Parathyroid adenoma (tissue), 2 donors: ENCODE data around the gene PNMA6F.
"Not testable (repeated sequence)": the region's sequence is repeated elsewhere in the genome, so short reads cannot be mapped to it uniquely, and the experiment has no call there.

Experiments
- H2AFZ ChIP-seq: fragments of 300-600 bp; sonication (generic); one replicate; pipeline ENCODE4 v1.7.0; 2017; ENCODE audit warnings: antibody characterized with exemption, mild to moderate bottlenecking
- H3K27ac ChIP-seq: fragments of 300-600 bp; sonication (generic); one replicate; pipeline ENCODE4 v1.7.0; 2017
- H3K27me3 ChIP-seq: fragments of 300-600 bp; sonication (generic); one replicate; pipeline ENCODE4 v1.7.0; 2017; ENCODE audit warnings: low read length; ENCODE audit not compliant: control insufficient read depth, insufficient read depth
- H3K36me3 ChIP-seq: fragments of 300-600 bp; sonication (generic); one replicate; pipeline ENCODE4 v1.7.0; 2017; ENCODE audit warnings: low read length; ENCODE audit not compliant: control insufficient read depth, insufficient read depth
- H3K4me1 ChIP-seq: fragments of 300-600 bp; sonication (generic); one replicate; pipeline ENCODE4 v1.7.0; 2017; ENCODE audit warnings: control low read depth
- H3K4me2 ChIP-seq: fragments of 300-600 bp; sonication (generic); one replicate; pipeline ENCODE4 v1.7.0; 2017; ENCODE audit warnings: low read length
- H3K4me3 ChIP-seq: fragments of 300-600 bp; sonication (generic); one replicate; pipeline ENCODE4 v1.7.0; 2017; ENCODE audit warnings: low read depth, low read length
- H3K79me2 ChIP-seq: fragments of 300-600 bp; sonication (generic); one replicate; pipeline ENCODE4 v1.7.0; 2017; ENCODE audit warnings: control low read depth
- H3K9ac ChIP-seq: fragments of 300-600 bp; sonication (generic); one replicate; pipeline ENCODE4 v1.7.0; 2017; ENCODE audit warnings: mild to moderate bottlenecking
- H3K9me3 ChIP-seq: fragments of 300-600 bp; sonication (generic); one replicate; pipeline ENCODE4 v1.7.0; 2017; ENCODE audit warnings: low read length; ENCODE audit not compliant: control insufficient read depth
- donor health status: primary hyperparathyroidism.

PNMA6F gene

DNA sequence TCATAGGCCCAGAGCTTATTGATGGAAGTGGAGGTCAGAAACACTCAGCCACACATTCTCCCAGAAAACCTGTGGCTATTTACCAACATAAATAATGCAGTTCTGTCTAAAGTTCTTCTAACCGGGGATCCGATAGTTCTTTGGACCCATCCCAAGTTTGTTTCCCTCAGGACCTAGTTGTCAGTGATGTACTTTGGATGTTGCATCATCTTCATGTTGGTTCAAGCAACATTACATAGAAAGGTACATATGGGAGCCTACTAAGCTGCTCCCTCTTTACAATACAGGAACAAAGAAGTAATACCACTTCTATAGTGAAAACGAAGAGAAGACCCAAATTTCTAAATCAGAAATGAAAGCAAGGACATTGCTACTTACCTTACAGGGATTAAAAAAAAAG lies 39.8 kb downstream of the PNMA6F start:
- not testable (repeated sequence) for H3K9me3 ChIP-seq, H3K9ac ChIP-seq, H3K27ac ChIP-seq, H3K79me2 ChIP-seq, H3K36me3 ChIP-seq, H3K4me2 ChIP-seq, H3K4me3 ChIP-seq, H3K27me3 ChIP-seq, H2AFZ ChIP-seq, H3K4me1 ChIP-seq

- H3K9me3 ChIP-seq, H2AFZ ChIP-seq, H3K79me2 ChIP-seq, H3K9ac ChIP-seq, H3K27me3 ChIP-seq, H3K4me3 ChIP-seq, H3K27ac ChIP-seq, H3K36me3 ChIP-seq, H3K4me2 ChIP-seq, H3K4me1 ChIP-seq: not testable (repeated sequence)
These were observed 42.3 kb downstream of the PNMA6F start for GRCh38 chrX:153279304-153279703.

GRCh38 chrX:153276049-153276448 lies 45.5 kb downstream of the PNMA6F start:
- not testable (repeated sequence) for H3K27me3 ChIP-seq, H3K4me1 ChIP-seq, H2AFZ ChIP-seq, H3K4me3 ChIP-seq, H3K36me3 ChIP-seq, H3K9ac ChIP-seq, H3K4me2 ChIP-seq, H3K79me2 ChIP-seq, H3K27ac ChIP-seq, H3K9me3 ChIP-seq

GRCh38 chrX:153275418-153275817 lies 46.1 kb downstream of the PNMA6F start:
- H3K36me3 ChIP-seq = not testable (repeated sequence)

DNA sequence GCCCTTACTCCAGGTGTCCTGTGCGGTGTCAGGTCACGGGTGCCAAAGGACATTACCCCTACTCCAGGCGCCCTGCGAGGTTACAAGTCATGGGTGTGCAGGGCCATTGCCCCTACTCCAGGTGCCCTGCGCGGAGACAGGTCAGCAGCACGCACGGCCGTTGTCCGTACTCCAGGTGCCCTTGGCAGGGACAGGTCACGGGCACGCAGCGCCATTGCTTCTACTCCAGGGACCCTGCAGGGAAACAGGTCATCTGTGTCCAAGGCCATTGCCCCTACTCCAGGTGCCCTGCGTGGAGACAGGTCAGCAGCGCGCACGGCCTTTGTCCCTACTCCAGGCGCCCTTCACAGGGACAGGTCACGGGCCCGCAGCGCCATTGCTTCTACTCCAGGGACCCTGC lies 49.0 kb downstream of the PNMA6F start:
- not testable (repeated sequence) for H3K79me2 ChIP-seq, H2AFZ ChIP-seq, H3K27me3 ChIP-seq, H3K27ac ChIP-seq, H3K4me1 ChIP-seq, H3K4me2 ChIP-seq, H3K4me3 ChIP-seq, H3K9ac ChIP-seq, H3K36me3 ChIP-seq, H3K9me3 ChIP-seq

More at GRCh38 chrX:153275418-153275817, 46.1 kb downstream of the PNMA6F start:
- not testable (repeated sequence) for H3K9me3 ChIP-seq, H3K79me2 ChIP-seq, H3K27me3 ChIP-seq, H3K4me2 ChIP-seq, H3K4me3 ChIP-seq, H3K27ac ChIP-seq, H3K4me1 ChIP-seq, H3K9ac ChIP-seq, H2AFZ ChIP-seq

DNA sequence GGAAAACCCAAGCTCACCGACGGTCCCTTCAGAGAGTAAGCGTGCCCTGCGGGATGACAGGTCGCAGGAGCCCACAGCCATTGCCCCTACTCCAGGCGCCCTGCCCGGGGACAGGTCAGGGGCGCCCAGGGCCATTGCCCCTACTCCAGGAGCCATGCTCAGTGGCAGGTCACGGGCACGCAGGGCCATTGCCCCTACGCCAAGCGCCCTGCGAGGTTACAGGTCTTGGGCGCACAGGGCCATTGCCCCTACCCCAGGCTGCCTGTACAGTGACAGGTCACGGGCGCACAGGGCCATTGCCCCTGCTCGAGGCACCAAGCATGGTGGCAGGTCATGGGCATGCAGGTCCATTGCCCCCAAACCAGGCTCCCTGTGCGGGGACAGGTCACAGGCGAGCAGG lies 49.5 kb downstream of the PNMA6F start:
- H3K27ac ChIP-seq, H3K9me3 ChIP-seq, H3K36me3 ChIP-seq, H3K79me2 ChIP-seq, H3K4me3 ChIP-seq, H3K27me3 ChIP-seq, H3K4me2 ChIP-seq, H3K9ac ChIP-seq, H3K4me1 ChIP-seq, H2AFZ ChIP-seq: not testable (repeated sequence)
